ENCODE results near the gene AVP.

The AVP gene

DNA sequence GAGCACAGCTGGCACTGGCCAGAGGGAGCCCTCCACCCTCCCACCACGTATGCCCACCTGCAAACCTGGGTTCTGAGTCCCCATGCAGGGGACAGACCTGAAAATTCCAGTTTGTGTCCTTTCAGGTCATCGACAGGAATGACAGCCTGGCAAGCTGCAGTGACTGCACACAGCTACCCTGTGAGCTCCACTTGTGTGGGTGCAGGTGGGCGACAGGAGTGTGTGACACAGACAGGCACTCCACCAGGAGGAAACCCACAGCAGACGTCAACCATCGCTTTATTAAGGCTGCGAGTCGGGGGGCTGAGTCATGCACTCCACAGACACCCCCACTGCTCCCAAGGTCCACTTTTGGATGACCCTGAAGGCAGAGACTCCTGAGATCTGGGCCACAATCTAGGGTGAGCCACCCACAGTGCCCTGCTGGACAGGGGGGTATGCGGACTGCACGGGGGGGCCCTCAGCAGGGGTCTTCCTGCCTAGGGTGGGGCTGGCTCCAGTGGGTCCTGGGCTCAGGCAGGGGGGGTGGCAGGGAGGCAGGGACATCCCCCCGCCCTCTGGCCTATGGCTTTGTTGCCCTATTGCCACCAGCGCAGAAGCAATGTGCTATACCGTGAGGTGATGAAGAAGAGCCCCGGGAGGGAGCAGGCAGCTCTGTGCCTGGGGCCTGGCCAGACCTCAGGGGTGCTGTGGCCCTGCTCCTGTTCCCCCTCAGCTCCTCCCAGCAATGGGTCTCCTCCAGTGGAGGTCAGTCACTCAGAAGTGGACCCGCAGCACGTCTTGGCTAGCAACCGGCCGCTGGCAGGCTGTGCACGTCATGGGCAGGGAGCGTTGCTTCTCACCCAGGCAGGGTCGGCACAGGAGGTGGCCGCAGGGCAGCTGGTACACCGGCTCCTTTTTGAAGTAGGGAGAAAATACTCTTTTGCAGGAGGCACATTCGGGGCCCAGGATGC, 25.1 kb upstream of the AVP start:
- DNase-seq = no peak

DNA sequence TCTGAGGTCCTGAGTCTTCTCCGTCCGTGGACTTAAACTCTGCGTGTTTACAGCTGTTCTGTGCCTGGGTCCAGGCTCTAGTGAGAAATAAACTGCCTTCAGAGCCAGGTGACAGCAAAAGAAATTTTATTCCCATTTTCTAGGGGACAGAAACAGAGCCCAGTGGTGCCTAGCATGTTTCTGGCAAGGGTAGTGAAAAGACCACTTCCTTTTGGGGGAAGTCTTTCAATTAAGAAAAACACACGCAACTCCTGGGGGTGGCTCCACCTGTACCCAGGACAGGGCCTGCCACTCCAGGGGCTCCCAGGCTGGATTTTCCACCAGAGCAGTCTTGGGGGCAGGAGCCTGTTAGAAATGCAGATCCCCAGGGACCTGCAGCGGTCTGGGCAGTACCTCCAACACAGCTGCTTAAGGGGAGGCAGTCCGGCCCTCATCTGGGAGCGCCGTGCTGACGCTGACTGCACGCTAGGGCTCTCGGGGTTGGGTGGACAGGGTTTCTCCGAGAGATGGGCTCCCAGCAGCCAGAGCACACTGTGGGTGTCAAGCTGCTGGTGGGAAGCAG, 23.0 kb upstream of the AVP start:
- no peak for DNase-seq

DNA sequence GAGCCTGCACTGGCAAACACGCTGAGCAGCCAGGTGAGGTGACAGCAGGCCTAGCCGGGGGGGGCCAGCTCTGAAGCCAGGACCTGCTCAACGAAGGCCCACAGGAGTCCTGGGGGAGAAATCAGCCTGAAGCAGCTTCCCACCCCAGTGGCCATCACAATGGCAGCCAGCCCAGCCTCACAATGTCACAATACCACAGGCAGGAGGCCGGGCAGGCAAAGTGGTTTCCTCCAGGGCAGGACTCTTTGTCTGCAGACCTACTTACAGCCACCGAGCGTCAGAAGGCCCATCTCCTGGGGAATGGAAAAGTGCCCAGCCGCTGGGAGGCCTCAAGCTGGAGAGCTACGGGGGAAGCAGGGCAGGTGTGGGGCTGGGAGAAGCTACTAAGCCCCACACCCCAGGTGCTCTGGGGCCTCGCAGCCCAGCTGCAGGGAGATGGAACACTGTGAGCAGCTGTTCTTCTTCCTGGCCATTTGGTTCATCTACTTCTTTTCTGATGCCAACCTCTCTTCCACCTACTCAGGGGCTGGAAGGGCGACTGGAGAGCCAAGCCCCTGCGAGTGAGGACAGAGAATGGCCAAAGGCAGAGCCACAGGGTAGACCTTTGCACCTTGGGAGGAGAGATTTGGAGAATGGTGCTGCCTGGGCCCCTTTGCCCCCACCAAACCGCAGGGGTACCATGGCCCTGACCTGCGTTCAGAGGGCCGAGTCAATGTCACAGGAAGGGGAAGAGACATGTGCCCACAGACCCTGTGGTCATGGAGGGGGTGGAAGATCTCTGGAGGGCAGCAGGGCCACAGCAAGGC, 22.3 kb upstream of the AVP start:
- no peak for DNase-seq

DNA sequence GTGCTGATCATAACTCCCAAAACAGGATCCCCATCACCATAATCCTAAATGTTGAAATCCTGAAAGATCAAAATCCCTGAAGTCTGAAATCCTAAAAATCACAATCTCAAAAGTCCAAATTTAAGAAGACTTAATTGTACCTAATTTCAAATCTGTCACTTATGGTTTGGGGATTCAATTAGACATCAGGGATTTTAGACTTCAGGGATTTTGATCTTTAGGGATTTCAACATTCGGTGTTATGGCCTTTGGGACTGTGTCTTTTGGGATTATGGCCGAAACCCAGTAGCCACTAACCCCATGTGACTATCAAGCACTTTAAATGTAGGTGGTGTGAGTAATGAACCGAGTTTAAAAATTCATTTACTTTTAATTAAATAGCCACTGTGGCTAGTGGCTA, 21.7 kb upstream of the AVP start:
- DNase-seq = no peak

DNA sequence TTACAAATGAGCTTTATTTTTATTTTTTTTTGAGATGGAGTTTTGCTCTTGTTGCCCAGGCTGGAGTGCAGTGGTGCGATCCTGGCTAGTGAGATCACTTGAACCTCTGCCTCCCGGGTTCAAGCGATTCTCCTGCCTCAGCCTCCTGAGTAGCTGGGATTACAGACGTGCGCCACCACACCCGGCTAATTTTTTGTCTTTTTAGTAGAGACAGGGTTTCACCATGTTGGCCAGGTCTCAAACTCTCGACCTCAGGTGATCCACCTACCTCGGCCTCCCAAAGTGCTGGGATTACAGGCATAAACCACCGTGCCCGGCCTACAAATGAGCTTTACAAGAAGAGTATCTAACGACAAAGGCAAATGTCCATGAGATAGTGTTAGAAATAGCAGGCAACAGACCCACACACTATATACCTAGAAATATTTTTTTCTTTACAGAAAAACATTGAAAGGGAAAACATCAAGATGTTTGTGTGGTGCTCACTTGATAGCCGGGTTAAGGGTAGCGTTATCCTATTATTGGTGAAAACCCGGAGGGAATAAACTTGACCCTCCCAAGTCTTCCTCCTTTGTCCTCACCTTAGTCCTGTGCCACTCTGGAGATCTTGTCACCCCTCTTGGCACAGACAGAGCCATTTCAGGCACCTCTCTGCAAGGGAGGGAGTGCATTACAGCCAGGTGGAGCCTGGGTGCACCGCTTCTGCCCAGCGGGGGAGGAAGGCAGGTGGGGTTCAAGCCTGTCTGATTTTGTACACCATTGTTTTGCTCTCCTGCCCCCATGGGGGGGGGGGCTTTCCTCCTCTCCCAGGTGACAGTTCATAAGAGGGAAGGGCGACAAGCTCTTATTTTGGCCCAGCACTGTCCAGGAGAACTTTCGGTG, 21.0 kb upstream of the AVP start:
- DNase-seq = no peak

DNA sequence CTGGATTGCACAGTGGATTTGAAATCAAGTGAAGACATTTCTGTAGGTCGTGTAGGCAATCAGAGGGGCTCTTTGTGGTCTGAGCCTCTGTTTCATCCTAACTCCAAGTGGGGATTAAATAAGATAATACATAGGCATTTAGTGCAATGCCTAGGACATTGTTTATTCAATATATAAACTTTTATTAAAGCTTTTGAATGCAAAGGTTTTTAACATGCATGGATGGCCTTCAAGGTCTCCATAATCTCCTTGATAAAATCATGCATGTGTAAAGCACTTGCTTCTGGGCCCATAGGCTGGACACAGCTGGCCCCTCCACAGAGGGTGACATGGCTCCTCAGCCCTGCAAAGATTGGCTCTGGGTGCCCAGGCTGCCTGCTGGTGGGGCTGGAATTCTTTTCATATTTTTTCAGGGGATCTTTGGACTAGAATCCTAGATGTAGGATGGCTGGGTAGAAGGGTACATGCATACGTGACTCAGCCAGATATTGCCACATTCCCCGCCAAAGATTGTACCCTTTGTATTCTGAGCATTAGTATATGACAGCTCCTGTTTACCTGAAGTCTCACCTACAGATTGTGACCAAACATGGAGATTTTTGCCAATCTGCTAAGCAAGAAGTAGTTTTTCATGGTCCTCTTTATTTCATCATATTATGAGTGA, 19.0 kb upstream of the AVP start:
- DNase-seq = no peak

DNA sequence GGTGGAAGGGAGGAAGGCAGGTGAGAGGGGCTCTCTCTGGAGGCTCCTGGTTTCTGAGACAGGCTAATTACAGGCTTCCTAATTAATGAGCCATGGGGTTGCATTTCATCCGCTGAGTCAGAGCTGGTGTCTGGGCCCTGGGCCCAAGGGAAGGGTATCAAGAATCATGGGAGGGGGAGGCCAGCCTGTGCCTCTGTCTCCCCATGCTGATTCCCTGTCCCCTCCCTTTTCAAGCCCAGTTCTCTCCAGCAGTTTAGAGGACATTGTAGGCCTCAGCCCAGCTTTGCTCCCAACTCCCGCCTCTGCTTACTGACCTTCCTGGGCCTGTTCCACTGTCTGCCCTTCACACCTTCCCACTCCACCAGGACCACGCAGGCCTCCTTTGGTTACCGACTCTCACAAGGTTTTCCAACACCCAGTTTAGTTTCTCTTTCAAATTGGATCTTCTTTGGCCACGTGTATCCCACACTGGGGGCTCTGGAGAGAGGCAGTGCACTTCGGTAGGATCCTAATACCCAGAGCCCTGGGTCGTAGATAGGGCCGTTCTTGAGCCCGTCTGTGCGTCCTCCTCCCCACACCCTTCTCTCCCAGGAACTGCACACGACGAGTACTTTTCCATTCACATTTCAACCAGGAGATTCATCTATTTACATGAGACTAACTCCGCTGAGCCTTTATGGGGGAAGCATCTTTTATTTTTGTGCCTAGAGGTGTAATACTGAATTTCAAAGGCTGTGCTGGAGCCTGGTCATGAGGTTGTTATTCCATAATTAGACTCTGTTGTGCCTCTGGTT, 18.2 kb upstream of the AVP start:
- no peak for DNase-seq

DNA sequence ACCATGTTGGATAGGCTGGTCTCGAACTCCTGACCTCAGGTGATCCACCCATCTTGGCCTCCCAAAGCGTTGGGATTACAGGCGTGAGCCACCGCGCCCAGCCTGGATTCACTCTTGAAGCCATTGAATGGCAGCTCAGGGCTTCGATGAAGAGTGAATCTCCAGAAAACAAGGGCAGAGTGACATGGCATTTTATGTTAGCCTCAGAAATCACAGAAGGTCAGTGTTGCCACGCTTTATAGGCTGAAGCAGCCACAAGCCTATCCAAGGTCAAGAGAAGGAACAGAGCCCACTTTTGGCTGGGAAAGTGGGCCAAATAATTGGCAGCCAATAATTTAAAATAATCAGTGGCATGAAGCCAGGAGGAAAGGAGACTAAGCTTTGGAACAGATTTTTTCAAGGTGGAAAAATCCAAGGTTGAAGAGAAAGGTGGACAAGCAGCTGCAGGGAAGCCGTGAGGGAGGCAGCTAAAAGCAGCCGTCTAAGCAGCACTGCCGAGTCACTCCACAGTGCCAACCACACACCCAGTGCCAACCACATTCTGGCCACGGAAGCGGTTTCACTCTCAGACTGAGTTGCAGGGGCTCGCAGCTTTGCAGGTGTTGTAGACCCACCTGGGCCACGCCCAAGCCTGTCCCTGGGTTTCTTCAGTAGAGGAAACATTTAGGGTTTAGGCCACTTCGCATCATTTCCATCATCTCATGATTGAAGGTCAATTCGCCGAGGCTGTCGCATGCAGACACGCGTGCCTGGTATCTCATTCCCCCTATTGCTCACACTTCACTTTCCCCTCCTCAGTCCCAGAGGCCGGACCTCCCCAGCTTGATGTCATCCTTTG, 17.4 kb upstream of the AVP start:
- DNase-seq = no peak

DNA sequence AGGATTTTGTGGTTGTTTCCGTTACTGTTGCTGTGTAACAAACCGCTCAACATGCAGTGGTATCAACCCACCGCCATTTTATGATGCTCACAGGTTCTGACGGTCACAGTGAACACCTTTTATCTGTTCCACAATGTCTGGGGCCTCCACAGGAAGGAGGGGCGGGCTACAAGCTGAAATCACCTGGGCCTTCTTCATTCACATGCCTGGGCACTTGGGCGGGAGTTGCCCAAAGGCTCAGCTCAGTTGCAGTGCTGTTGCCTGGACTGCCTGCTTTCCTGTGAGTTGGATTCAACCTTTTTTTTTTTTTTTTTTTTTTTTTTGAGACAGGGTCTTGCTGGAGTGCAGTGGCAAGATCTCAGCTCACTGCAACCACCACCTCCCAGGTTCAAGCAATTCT, 16.7 kb upstream of the AVP start:
- no peak for DNase-seq

DNA sequence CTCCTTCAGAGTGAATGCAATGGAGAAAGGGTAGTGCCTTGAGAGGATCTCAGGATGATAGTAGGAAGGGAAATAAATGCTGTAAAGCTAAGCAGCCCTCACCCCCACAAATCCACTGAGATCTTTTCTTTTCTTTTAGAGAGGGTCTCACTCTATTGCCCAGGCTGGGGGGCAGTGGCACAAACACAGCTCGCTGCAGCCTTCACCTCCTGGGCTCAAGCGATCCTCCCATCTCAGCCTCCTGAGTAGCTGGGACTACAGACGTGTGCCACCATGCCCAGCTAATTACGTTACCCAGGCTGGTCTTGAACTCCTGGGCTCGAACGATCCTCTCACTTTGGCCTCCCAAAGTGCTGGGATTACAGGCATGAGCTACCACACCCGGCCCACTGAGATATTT, 16.0 kb upstream of the AVP start:
- no peak for DNase-seq

DNA sequence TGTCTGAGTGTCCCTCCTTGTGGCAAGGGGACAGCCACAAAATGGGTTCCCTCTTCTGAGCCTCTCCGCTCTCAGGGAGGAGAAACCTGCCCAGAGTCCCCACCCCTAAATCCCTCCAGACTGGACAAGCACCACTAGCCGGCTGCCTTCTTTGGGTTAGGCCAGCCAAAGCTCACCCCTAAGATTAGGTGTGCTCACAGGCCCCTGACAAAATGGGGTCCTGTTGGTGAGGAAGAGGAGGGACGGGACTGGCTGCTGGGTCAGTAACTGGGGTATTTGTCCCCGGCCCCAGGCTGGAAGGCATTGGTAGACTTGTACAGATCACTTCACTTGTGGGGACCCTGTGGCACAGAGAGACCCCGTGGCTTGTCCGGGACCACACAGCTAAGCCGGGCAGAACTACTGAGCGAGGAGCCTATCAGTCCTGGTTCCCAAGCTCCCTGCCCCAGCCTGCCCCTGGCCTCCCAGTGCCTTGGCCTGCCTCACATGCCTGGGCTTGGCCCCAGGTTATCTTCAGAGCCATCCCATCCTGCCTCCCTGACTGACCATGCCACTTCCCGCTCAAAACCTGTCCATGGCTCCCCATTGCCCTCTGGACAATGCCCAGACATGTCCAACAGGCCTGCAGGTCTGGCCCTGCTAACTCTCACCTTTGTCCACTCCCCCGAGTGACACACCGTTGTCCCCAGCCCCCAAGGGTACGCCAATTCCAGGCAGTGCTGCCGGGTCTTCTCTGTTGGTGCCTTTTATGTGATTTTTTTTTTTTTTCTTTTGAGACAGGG, 10.5 kb upstream of the AVP start:
- DNase-seq = no peak

DNA sequence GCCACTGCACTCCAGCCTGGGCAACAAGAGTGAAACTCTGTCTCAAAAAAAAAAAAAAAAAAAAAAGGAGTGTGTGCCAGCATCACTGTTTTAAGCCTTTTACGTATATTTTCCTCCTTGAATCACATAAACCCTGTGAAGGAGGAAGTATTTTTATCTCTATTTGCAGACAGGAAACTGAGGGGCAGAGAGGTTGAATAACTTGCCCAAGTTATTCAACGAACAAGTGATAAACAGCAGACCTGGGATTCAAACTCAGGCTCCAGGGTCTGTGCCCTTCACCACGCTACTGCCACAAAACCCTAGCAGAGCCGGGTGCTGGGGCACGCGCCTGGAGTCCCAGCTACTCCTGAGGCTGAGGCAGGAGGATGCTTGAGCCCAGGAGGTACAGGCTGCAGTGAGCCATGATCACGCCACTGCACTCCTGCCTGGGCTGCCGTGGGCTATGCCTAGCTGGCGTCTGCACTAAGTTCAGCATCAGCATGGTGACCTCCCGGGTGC, 9.4 kb upstream of the AVP start:
- DNase-seq = no peak

DNA sequence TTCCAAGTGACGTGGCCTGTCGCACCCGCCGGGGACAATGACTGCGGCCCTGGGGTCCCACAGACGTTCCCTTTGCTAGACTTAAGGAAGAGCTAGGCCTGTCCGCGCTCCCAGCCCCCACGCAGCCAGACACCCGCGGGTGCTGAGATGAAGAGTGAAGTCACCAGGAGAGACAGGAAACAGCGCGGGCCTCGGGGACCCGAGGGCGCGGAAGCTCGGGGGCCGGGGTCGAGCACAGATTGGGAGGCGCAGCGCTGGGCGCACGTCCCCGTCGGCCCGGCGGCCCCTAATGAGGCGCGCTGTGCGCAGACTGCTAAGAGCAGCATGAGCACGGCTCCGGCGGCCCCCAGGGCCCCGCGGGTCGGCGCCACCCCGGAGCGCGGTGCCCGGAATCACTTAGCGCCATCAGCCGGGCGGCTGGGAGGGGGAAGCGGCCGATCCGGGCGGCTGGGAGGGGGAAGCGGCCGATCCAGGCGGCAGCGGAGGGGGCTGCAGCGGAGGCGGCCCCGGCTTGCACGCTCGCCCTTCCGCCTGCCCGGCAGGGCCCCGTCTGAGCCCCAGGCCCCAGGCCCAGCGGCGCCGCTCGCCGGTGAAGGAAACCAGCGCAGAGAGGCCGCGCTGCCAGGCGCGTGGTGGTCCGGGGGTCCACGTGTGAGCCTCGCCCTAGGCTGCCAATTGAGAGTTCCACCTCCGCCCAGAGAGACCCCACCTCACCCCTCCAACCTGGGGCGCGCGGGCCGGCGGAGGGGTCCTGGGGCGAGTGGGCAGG, 8.3 kb upstream of the AVP start:
- no peak for DNase-seq

DNA sequence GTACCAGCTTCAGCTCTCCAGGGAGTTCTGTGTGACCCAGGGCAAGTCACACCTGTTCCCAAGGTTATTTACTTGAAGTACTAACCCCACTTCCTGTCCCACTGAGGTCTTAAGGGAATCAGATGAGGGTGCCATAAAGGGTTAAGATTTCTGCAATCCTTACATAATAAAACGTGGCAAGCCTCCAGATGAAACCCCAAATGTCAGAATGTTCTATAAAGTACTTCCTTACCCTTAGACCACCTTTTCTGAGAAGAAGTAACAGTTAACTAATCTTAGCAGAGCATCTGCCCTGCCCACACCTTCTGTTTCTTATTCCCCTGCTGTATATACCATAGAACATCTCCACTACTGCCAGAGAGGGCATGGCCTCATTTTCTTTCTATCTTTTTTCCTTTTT, 6.0 kb upstream of the AVP start:
- no peak for DNase-seq

DNA sequence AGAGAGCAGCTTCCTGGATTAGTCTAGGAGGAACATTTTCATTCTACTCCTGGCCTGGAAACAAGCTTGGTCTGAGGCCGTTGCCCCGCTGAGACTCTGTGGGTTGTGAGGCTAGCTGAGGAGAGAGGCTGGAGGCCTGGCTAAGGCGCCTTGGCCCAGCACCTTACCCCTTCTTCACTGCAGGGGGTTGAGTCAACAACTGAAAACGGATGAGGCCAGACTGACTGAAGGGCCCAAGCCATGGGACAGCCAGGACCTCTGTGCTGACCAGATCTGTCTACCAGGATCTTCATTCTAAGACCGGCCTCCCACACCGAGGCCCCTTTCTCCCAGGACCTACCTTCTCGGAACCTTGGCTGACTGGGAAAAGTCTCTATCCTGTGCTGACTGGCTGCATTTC, 3.5 kb upstream of the AVP start:
- DNase-seq = no peak

DNA sequence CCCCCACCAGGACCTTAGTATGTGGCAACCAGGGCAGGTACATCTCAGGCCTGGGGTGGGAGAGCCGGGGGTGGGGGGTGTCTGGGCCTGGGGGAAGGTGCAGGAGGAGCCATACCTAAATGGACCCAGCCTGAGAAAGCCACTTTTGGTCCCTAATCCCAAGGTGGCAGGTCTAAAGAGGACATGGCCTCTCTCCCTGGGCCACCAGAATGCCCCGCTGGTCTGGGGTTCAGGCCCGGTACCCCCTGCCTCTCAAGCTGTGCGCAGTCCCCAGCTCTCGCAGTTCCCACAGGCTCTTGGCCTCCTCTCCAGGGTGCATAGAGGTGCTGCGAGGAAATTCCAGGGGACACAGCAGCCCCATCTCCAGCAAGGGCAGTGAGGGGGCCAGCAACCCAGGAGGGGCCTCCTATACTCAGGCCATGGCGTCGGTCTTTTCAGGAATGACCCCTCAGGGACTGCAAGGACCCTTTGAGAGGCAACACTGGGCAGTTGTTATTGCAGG, 1.1 kb upstream of the AVP start:
- DNase-seq = no peak

DNA sequence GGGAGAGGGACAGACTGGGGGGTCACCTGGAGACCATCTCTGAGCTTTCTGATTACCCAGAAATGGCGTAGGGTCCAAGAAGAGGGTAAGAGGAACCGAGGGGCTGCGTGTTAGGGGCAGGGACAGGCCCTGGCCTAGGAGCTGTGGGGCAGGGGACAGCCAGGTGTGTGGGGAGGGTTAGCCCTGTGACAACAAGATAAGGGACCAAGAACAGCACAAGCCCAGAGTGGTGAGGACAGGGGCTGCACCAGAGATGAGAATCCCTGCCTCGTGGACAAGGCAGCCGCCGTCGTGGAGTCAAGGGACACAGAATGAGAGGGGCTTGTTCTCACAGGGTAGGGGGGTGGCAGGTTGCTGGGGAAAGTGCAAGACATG, 449 bp upstream of the AVP start:
- no peak for DNase-seq

Measured in NCI-H226 (cell line).